ENCODE results near the gene AQP1. TPM values are rescaled to one million over a fixed set of nuclear protein-coding genes. Genes with fewer than 3 reads are reported as not detected.

The AQP1 gene
- total RNA-seq, 1 experiment from 2014 or later: 0.15 TPM

DNA sequence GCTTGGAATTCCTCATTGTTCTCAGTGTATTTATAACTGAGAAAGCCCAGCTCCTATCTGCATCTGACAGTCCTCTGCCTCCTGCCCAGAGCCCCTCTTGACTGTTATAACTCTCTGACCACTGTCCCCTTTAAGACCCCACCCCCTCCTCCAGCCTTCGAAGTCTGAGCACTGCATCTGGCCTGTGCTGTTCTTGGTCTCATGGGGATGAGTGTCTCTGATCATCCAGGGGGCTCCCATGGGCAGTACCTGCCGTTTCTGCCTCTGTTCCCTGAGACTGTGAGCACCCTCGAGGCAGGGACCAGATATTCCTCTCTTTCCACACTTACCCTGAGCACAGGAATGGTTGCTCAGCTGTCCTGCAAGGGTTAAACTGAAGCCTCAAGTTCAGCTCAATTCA lies 59.8 kb downstream of the AQP1 start:
- Histone ChIP-seq H2BK12ac (ENCODE audit: insufficient read length, low read depth, low read length) (no peak overlapping the region), H2BK120ac (ENCODE audit: low read depth, low read length, poor library complexity, severe bottlenecking) (no peak overlapping the region), H2BK20ac (ENCODE audit: low read depth, low read length, poor library complexity, severe bottlenecking) (no peak overlapping the region), H2BK15ac (ENCODE audit: low read depth, low read length) (no peak overlapping the region), H2AFZ (ENCODE audit: low read length) (no peak overlapping the region), H3T11ph (ENCODE audit: low read length) (no peak overlapping the region), H3K79me2 (ENCODE audit: insufficient read depth, low read length) (no peaks in the 10 kb centered on the region), H3K4ac (ENCODE audit: low read depth, low read length) (no peak overlapping the region), H4K8ac (replicated peaks; ENCODE audit: insufficient read length, low read depth, low read length) (no peak overlapping the region), H3K9ac (ENCODE audit: extremely low read depth, insufficient read length, low read length) (no peak overlapping the region), H3K18ac (ENCODE audit: insufficient read length, low read depth, low read length) (no peak overlapping the region), H3K4me2 (ENCODE audit: insufficient read depth, insufficient read length, low read length) (no peak overlapping the region), H3K14ac (ENCODE audit: insufficient read depth, low read length) (no peak overlapping the region), H3K9me3 (ENCODE audit: control insufficient read depth, low read depth, low read length) (no peaks in the 10 kb centered on the region), H3K79me1 (ENCODE audit: insufficient read depth, low read depth, low read length, poor library complexity, severe bottlenecking) (no peaks in the 10 kb centered on the region), H2AK5ac (ENCODE audit: insufficient read length, low read length) (no peak overlapping the region), H3K23ac (ENCODE audit: insufficient read length, low read depth, low read length) (no peak overlapping the region), H3K27ac (ENCODE audit: insufficient read length, low read depth, low read length) (no peak overlapping the region), H2BK5ac (ENCODE audit: insufficient read length, low read length) (no peak overlapping the region), H4K20me1 (ENCODE audit: control insufficient read depth, insufficient read depth, insufficient read length) (no peaks in the 10 kb centered on the region), H3K56ac (ENCODE audit: insufficient read length, low read depth, low read length) (no peak overlapping the region), H4K91ac (ENCODE audit: insufficient read length, low read depth, low read length) (no peak overlapping the region), H3K23me2 (ENCODE audit: insufficient read length, low read depth, low read length, poor library complexity, severe bottlenecking) (no peaks in the 10 kb centered on the region), H3K4me1 (ENCODE audit: insufficient read depth, low read length) (no peaks in the 10 kb centered on the region; the same call in 1 of the 2 replicates), H4K5ac (ENCODE audit: insufficient read length, low read depth, low read length) (no peak overlapping the region), H3K27me3 (ENCODE audit: insufficient read depth, low read length) (no peaks in the 10 kb centered on the region)
- TF ChIP-seq, protein P1, sequence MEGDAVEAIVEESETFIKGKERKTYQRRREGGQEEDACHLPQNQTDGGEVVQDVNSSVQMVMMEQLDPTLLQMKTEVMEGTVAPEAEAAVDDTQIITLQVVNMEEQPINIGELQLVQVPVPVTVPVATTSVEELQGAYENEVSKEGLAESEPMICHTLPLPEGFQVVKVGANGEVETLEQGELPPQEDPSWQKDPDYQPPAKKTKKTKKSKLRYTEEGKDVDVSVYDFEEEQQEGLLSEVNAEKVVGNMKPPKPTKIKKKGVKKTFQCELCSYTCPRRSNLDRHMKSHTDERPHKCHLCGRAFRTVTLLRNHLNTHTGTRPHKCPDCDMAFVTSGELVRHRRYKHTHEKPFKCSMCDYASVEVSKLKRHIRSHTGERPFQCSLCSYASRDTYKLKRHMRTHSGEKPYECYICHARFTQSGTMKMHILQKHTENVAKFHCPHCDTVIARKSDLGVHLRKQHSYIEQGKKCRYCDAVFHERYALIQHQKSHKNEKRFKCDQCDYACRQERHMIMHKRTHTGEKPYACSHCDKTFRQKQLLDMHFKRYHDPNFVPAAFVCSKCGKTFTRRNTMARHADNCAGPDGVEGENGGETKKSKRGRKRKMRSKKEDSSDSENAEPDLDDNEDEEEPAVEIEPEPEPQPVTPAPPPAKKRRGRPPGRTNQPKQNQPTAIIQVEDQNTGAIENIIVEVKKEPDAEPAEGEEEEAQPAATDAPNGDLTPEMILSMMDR (conservative IDR thresholded peaks at IDR 0.05): no peak
- Mint-ChIP-seq H3K9me3 (no peaks in the 10 kb centered on the region), H3K4me3 (no peak overlapping the region), H3K27ac (no peak overlapping the region), H3K36me3 (ENCODE audit: insufficient read depth in 1 of 3, low read depth in 3 of 3) (no peaks in the 10 kb centered on the region), H3K27me3 (ENCODE audit: low read depth) (peaks cover 44% of the 10 kb centered on the region), H3K4me1 (peaks cover 17 to 25% of the 10 kb centered on the region in 2 experiments)
- no peak for DNase-seq
- WGBS (ENCODE audit: extremely low coverage, insufficient read length, low lambda C conversion rate): no CpG with 5 or more reads among the region's 3 CpGs

Data from H9 (cell line).